ENCODE results near the gene CELF2. TPM values are rescaled to one million over a fixed set of nuclear protein-coding genes. Genes with fewer than 3 reads are reported as not detected.

Gene CELF2
- total RNA-seq, 1 experiment from 2014 or later = 28.7 TPM

GRCh38 chr10:11074536-11075267, 57.0 kb downstream of the CELF2 start:
- no peaks in the 10 kb centered on the region for H3K27me3 ChIP-seq (ENCODE audit: insufficient read depth, low read length)
- H3K27ac ChIP-seq (ENCODE audit: insufficient read length, low read depth, low read length) = no peak overlapping the region
- H3K4me2 ChIP-seq (ENCODE audit: insufficient read depth, insufficient read length, low read length) = no peak overlapping the region
- H3K9me3 Mint-ChIP-seq = no peaks in the 10 kb centered on the region
- no peak overlapping the region for H3K18ac ChIP-seq (ENCODE audit: insufficient read length, low read depth, low read length)
- H3K56ac ChIP-seq (ENCODE audit: insufficient read length, low read depth, low read length) = no peak overlapping the region
- H3K9ac ChIP-seq (ENCODE audit: extremely low read depth, insufficient read length, low read length) = no peak overlapping the region
- H3K4ac ChIP-seq (ENCODE audit: low read depth, low read length) = no peak overlapping the region
- H3K23ac ChIP-seq (ENCODE audit: insufficient read length, low read depth, low read length) = no peak overlapping the region
- no peak overlapping the region for H2BK120ac ChIP-seq (ENCODE audit: low read depth, low read length, poor library complexity, severe bottlenecking)
- H3K27ac Mint-ChIP-seq = peak overlapping the region; percentile 29 to 42 (median 36); a peak in 3 of 7 replicates
- no peak overlapping the region for H4K5ac ChIP-seq (ENCODE audit: insufficient read length, low read depth, low read length)
- H3K4me1 Mint-ChIP-seq = peaks cover 34 to 44% of the 10 kb centered on the region in 2 experiments
- no peak overlapping the region for H2AK5ac ChIP-seq (ENCODE audit: insufficient read length, low read length)
- no peak overlapping the region for H2BK20ac ChIP-seq (ENCODE audit: low read depth, low read length, poor library complexity, severe bottlenecking)
- H4K91ac ChIP-seq (ENCODE audit: insufficient read length, low read depth, low read length) = no peak overlapping the region
- no peak overlapping the region for H2BK5ac ChIP-seq (ENCODE audit: insufficient read length, low read length)
- DNase-seq = no peak
- no CpG with 5 or more reads among the region's 4 CpGs for WGBS (ENCODE audit: extremely low coverage, insufficient read length, low lambda C conversion rate)
- no peak overlapping the region for H3K4me3 Mint-ChIP-seq
- H2AFZ ChIP-seq (ENCODE audit: low read length) = no peak overlapping the region
- H3K4me1 ChIP-seq (ENCODE audit: insufficient read depth, low read length) = peaks cover 7% of the 10 kb centered on the region
- no peak overlapping the region for H2BK12ac ChIP-seq (ENCODE audit: insufficient read length, low read depth, low read length)
- H4K8ac ChIP-seq (replicated peaks; ENCODE audit: insufficient read length, low read depth, low read length) = no peak overlapping the region
- H4K20me1 ChIP-seq (ENCODE audit: control insufficient read depth, insufficient read depth, insufficient read length) = no peaks in the 10 kb centered on the region
- no peaks in the 10 kb centered on the region for H3K79me1 ChIP-seq (ENCODE audit: insufficient read depth, low read depth, low read length, poor library complexity, severe bottlenecking)
- H3K27me3 Mint-ChIP-seq (ENCODE audit: low read depth) = no peaks in the 10 kb centered on the region
- H3K79me2 ChIP-seq (ENCODE audit: insufficient read depth, low read length) = no peaks in the 10 kb centered on the region
- H3K9me3 ChIP-seq (ENCODE audit: control insufficient read depth, low read depth, low read length) = no peaks in the 10 kb centered on the region
- H3K23me2 ChIP-seq (ENCODE audit: insufficient read length, low read depth, low read length, poor library complexity, severe bottlenecking) = no peaks in the 10 kb centered on the region
- no peak overlapping the region for H3K14ac ChIP-seq (ENCODE audit: insufficient read depth, low read length)
- no peak overlapping the region for H2BK15ac ChIP-seq (ENCODE audit: low read depth, low read length)
- no peaks in the 10 kb centered on the region for H3K36me3 Mint-ChIP-seq (ENCODE audit: insufficient read depth in 1 of 3, low read depth in 3 of 3)
- no peak for TF ChIP-seq CTCF (conservative IDR thresholded peaks at IDR 0.05)
- no peak overlapping the region for H3T11ph ChIP-seq (ENCODE audit: low read length)
